K562 (cell line): ENCODE results near the gene ODF2. TPM values are rescaled to one million over a fixed set of nuclear protein-coding genes. Genes with fewer than 3 reads are reported as not detected.

Experiments
- ARHGAP35 ChIP-seq: fragments of 450-650 bp; IDR thresholded peaks from 2 replicates; pipeline ENCODE4 v1.6.1; 2018; ENCODE audit not compliant: partially characterized antibody
- CBFA2T3 ChIP-seq: fragments of 450-650 bp; IDR thresholded peaks from 2 replicates; pipeline ENCODE4 v1.6.1; 2017
- CREB1 ChIP-seq, 2 experiments: sonication (generic) in 1 of 2; formaldehyde crosslinking in 1 of 2; IDR thresholded peaks; 2 replicates each; pipeline versions ENCODE4 v1.6.1 to v1.8.0; 2012 to 2022; ENCODE audit warnings: inconsistent platforms in 1 of 2, mild to moderate bottlenecking in 1 of 2, missing genetic modification reagents in 1 of 2, moderate library complexity in 1 of 2
- E2F6 ChIP-seq, 2 experiments: IDR thresholded peaks; 2 replicates each; pipeline ENCODE4 v1.6.1; 2011; ENCODE audit warnings: borderline replicate concordance in 1 of 2, control low read depth in 1 of 2, low read depth in 1 of 2, low read length in 1 of 2, mild to moderate bottlenecking in 1 of 2, mixed read lengths in 1 of 2, moderate library complexity in 1 of 2; ENCODE audit not compliant: insufficient read depth in 1 of 2, insufficient read length in 1 of 2, poor library complexity in 1 of 2, severe bottlenecking in 1 of 2; ENCODE audit errors: extremely low read depth in 1 of 2
- EP400 ChIP-seq: fragments of 450-650 bp; IDR thresholded peaks from 2 replicates; pipeline ENCODE4 v1.6.1; 2017; ENCODE audit warnings: antibody characterized with exemption, mild to moderate bottlenecking, moderate library complexity
- GATAD2A ChIP-seq: fragments of 450-650 bp; IDR thresholded peaks from 2 replicates; pipeline ENCODE4 v1.6.1; 2017
- PHF20 ChIP-seq: fragments of 450-650 bp; IDR thresholded peaks from 2 replicates; pipeline ENCODE4 v1.6.1; 2018; ENCODE audit not compliant: partially characterized antibody
- POLR2A ChIP-seq: fragments of 450-650 bp; conservative IDR thresholded peaks from 2 replicates; pipeline ENCODE4 v1.6.1; 2016
- RBFOX2 ChIP-seq: fragments of 200-400 bp; formaldehyde crosslinking; IDR thresholded peaks from 2 replicates; pipeline ENCODE4 v1.6.1; 2017; ENCODE audit warnings: low read depth, mild to moderate bottlenecking, low read length, moderate library complexity
- SMC3 ChIP-seq: conservative IDR thresholded peaks from 2 replicates; pipeline ENCODE4 v1.6.1; 2011; ENCODE audit warnings: low read depth, low read length, improper control_type of control experiment; ENCODE audit not compliant: insufficient read depth
- TARDBP ChIP-seq: fragments of 450-650 bp; IDR thresholded peaks from 2 replicates; pipeline ENCODE4 v1.6.1; 2016
- UBTF ChIP-seq, 2 experiments: IDR thresholded peaks; 2 replicates each; pipeline ENCODE4 v1.6.1; 2012; ENCODE audit warnings: improper control_type of control experiment in 2 of 2, low read depth in 2 of 2, low read length in 2 of 2, borderline replicate concordance in 1 of 2
- ZBED1 ChIP-seq: IDR thresholded peaks from 2 replicates; pipeline ENCODE4 v1.6.1; 2014
- ZBTB33 ChIP-seq: sonication (generic); formaldehyde crosslinking; IDR thresholded peaks from 2 replicates; pipeline ENCODE4 v1.8.1; 2023; ENCODE audit warnings: mild to moderate bottlenecking, missing genetic modification reagents
- ZNF133 ChIP-seq: fragments of 250-450 bp; sonication (Bioruptor Pico); IDR thresholded peaks from 2 replicates; pipeline ENCODE4 v1.4.0; 2020; ENCODE audit warnings: mild to moderate bottlenecking
- ZSCAN29 ChIP-seq: fragments of 450-650 bp; IDR thresholded peaks from 2 replicates; pipeline ENCODE4 v1.6.1; 2017
- polyA plus RNA-seq, 8 experiments: library from polyadenylated mRNA; depleted of rRNA in 4 of 8; stranded (reverse) in 5 of 8; unstranded in 3 of 8; fragments of >200 nt; fragmentation: Nextera tagmentation in 2 of 8; fragmentation: Illumina TruSeq in 1 of 8; extraction: Ambion mirVana in 2 of 8; extraction: Trizol in 1 of 8; gene quantifications; 2 replicates each; pipeline versions ENCODE4 v1.2.1 to v1.2.3, GENCODE V29; 2011 to 2014; ENCODE audit warnings: inconsistent platforms in 1 of 8, missing spikeins in 1 of 8
- total RNA-seq, 7 experiments: library from RNA; depleted of rRNA in 6 of 7; stranded (reverse); fragments of >200 nt in 6 of 7; fragmentation: Illumina TruSeq in 2 of 7; extraction: Trizol in 2 of 7; gene quantifications; 2 replicates each; pipeline versions ENCODE4 v1.2.1 to v1.2.3, GENCODE V29; 2011 to 2021; ENCODE audit warnings: low replicate concordance in 1 of 7
- TF ChIP-seq, protein P1 (sequence below): fragments of 450-650 bp; formaldehyde crosslinking; IDR thresholded peaks from 2 replicates; pipeline ENCODE4 v1.4.0; 2020; ENCODE audit warnings: mild to moderate bottlenecking, moderate library complexity
- TF ChIP-seq, protein P2 (sequence below): fragments of 450-650 bp; formaldehyde crosslinking; IDR thresholded peaks from 2 replicates; pipeline ENCODE4 v1.4.0; 2022; ENCODE audit warnings: missing genetic modification characterization
- TF ChIP-seq, protein P3 (sequence below): sonication (generic); formaldehyde crosslinking; IDR thresholded peaks from 2 replicates; pipeline ENCODE4 v1.8.0; 2022; ENCODE audit warnings: missing genetic modification reagents, mild to moderate bottlenecking, moderate library complexity, borderline replicate concordance

ODF2 gene
- total and polyA plus RNA-seq, 9 of the 15 experiments (the other 6 are each of a cell fraction or from before 2014, with no cell fraction given) = 16.5 to 83.2 (median 69.7) TPM

- TF ChIP-seq UBTF (IDR thresholded peaks at IDR 0.05; ENCODE audit: borderline replicate concordance in 1 of 2, low read depth in 2 of 2, low read length in 2 of 2) (peak in 1 of 2 experiments; percentile 61; a peak in 2 of 4 replicates), PHF20 (peak; percentile 69), RBFOX2 (peak; percentile 74), ZNF133 (no peak), CREB1 (IDR thresholded peaks at IDR 0.05) (peak; percentile 65), CREB1 (CRISPR knock-in tag; IDR thresholded peaks at IDR 0.05) (0 out of 2 replicates have a peak, but pooled peaks have one; percentile 35), SMC3 (peak; percentile 46), ZBED1 (no peak), POLR2A (peak; percentile 64), ZSCAN29 (0 out of 2 replicates have a peak, but pooled peaks have one; percentile 51), EP400 (peak; percentile 78; the same call in 1 of the 2 replicates), TARDBP (peak; percentile 96), ARHGAP35 (no peak), ZBTB33 (CRISPR knock-in tag) (peak; percentile 53; the same call in 1 of the 2 replicates), GATAD2A (peak; percentile 99), CBFA2T3 (0 out of 2 replicates have a peak, but pooled peaks have one; percentile 18), E2F6 (IDR thresholded peaks at IDR 0.05; ENCODE audit: borderline replicate concordance in 1 of 2, extremely low read depth in 1 of 2, insufficient read depth in 1 of 2, insufficient read length in 1 of 2, low read depth in 1 of 2, low read length in 1 of 2, poor library complexity in 1 of 2, severe bottlenecking in 1 of 2) (peak; percentile 36 to 89)
- TF ChIP-seq, protein P1, sequence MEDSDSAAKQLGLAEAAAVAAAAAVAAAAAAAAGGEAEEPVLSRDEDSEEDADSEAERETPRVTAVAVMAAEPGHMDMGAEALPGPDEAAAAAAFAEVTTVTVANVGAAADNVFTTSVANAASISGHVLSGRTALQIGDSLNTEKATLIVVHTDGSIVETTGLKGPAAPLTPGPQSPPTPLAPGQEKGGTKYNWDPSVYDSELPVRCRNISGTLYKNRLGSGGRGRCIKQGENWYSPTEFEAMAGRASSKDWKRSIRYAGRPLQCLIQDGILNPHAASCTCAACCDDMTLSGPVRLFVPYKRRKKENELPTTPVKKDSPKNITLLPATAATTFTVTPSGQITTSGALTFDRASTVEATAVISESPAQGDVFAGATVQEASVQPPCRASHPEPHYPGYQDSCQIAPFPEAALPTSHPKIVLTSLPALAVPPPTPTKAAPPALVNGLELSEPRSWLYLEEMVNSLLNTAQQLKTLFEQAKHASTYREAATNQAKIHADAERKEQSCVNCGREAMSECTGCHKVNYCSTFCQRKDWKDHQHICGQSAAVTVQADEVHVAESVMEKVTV (CRISPR knock-in tag) = no peak
- TF ChIP-seq, protein P2, sequence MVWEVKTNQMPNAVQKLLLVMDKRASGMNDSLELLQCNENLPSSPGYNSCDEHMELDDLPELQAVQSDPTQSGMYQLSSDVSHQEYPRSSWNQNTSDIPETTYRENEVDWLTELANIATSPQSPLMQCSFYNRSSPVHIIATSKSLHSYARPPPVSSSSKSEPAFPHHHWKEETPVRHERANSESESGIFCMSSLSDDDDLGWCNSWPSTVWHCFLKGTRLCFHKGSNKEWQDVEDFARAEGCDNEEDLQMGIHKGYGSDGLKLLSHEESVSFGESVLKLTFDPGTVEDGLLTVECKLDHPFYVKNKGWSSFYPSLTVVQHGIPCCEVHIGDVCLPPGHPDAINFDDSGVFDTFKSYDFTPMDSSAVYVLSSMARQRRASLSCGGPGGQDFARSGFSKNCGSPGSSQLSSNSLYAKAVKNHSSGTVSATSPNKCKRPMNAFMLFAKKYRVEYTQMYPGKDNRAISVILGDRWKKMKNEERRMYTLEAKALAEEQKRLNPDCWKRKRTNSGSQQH (CRISPR knock-in tag) = peak; percentile 36; the same call in 1 of the 2 replicates
- TF ChIP-seq, protein P3, sequence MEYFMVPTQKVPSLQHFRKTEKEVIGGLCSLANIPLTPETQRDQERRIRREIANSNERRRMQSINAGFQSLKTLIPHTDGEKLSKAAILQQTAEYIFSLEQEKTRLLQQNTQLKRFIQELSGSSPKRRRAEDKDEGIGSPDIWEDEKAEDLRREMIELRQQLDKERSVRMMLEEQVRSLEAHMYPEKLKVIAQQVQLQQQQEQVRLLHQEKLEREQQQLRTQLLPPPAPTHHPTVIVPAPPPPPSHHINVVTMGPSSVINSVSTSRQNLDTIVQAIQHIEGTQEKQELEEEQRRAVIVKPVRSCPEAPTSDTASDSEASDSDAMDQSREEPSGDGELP (CRISPR knock-in tag) = peak; percentile 75; the same call in 1 of the 2 replicates
These were observed 35.7 kb upstream of the ODF2 start (continued) for GRCh38 chr9:128420060-128420650.
